Neural cell (in vitro differentiated cells): ENCODE data around the gene AFAP1. TPM values are rescaled to one million over a fixed set of nuclear protein-coding genes. Genes with fewer than 3 reads are reported as not detected.

Experiments
- H2AFZ ChIP-seq: fragments of 200-600, 300-800 bp; sonication (generic), shearing (Covaris generic); 2 replicates; pipeline ENCODE4 v1.6.0; 2014; ENCODE audit warnings: low read depth, mild to moderate bottlenecking, antibody characterized with exemption, low read length, moderate library complexity
- H3F3A ChIP-seq: fragments of 200-600 bp; shearing (Covaris generic); 2 replicates; pipeline ENCODE4 v1.6.1; 2016; ENCODE audit warnings: mild to moderate bottlenecking, moderate library complexity, mixed read lengths, antibody characterized with exemption, low read length; ENCODE audit not compliant: insufficient read depth, poor library complexity, severe bottlenecking
- H3K27ac ChIP-seq: fragments of 200-600, 300-800 bp; sonication (generic), shearing (Covaris generic); 2 replicates; pipeline ENCODE4 v1.5.1; 2014; ENCODE audit warnings: mild to moderate bottlenecking, low read length, moderate library complexity
- H3K27me3 ChIP-seq: fragments of 300-800, 200-600 bp; sonication (generic), shearing (Covaris generic); 2 replicates; pipeline ENCODE4 v1.6.0; 2014; ENCODE audit warnings: mild to moderate bottlenecking, low read depth, low read length, moderate library complexity; ENCODE audit not compliant: insufficient read depth
- H3K36me3 ChIP-seq: fragments of 300-800, 200-600 bp; sonication (generic), shearing (Covaris generic); 2 replicates; pipeline ENCODE4 v1.5.1; 2014; ENCODE audit warnings: mild to moderate bottlenecking, antibody characterized with exemption, low read length, moderate library complexity; ENCODE audit not compliant: insufficient read depth
- H3K4me2 ChIP-seq: fragments of 300-800, 200-600 bp; sonication (generic), shearing (Covaris generic); 2 replicates; pipeline ENCODE4 v1.6.0; 2014; ENCODE audit warnings: mild to moderate bottlenecking, low read length
- H3K4me3 ChIP-seq: fragments of 300-800, 200-600 bp; sonication (generic), shearing (Covaris generic); 2 replicates; pipeline ENCODE4 v1.5.1; 2014; ENCODE audit warnings: mild to moderate bottlenecking, low read length, moderate library complexity
- H3K79me2 ChIP-seq: fragments of 200-600 bp; shearing (Covaris generic); replicated peaks from 2 replicates; pipeline ENCODE4 v1.6.0; 2014; ENCODE audit warnings: mild to moderate bottlenecking, low read length, moderate library complexity; ENCODE audit not compliant: insufficient read depth
- H3K9ac ChIP-seq: fragments of 300-800, 200-600 bp; sonication (generic), shearing (Covaris generic); 2 replicates; pipeline ENCODE4 v1.6.1; 2016; ENCODE audit warnings: mild to moderate bottlenecking, low read length, mixed read lengths
- H3K9me2 ChIP-seq: fragments of 200-600 bp; shearing (Covaris generic); 2 replicates; pipeline ENCODE4 v1.6.1; 2016; ENCODE audit warnings: mild to moderate bottlenecking, low read length, mixed read lengths; ENCODE audit not compliant: insufficient read depth
- H3K9me3 ChIP-seq: fragments of 200-600, 300-800 bp; sonication (generic), shearing (Covaris generic); 2 replicates; pipeline ENCODE4 v1.6.1; 2016; ENCODE audit warnings: mild to moderate bottlenecking, mixed run types, low read length, moderate library complexity, mixed read lengths
- H4K20me1 ChIP-seq: fragments of 200-600 bp; shearing (Covaris generic); 2 replicates; pipeline ENCODE4 v1.6.1; 2016; ENCODE audit warnings: mild to moderate bottlenecking, mixed run types; ENCODE audit not compliant: insufficient read depth
- CTCF ChIP-seq: fragments of 450-650 bp; IDR thresholded peaks from 2 replicates; pipeline ENCODE4 v1.5.1; 2014; ENCODE audit warnings: antibody characterized with exemption, mild to moderate bottlenecking, moderate library complexity; ENCODE audit not compliant: poor library complexity, severe bottlenecking
- EP300 ChIP-seq: fragments of 450-650 bp; conservative IDR thresholded peaks from 2 replicates; pipeline ENCODE4 v1.6.1; 2014; ENCODE audit warnings: antibody characterized with exemption, mild to moderate bottlenecking, moderate library complexity; ENCODE audit not compliant: poor library complexity, severe bottlenecking
- EZH2 ChIP-seq: fragments of 200-600, 300-800 bp; shearing (Covaris generic), sonication (generic); IDR thresholded peaks from 2 replicates; pipeline ENCODE4 v1.6.1; 2014; ENCODE audit warnings: antibody characterized with exemption, low read length, borderline replicate concordance, mild to moderate bottlenecking; ENCODE audit not compliant: insufficient read depth, poor library complexity, severe bottlenecking
- RAD21 ChIP-seq: fragments of 450-650 bp; conservative IDR thresholded peaks from 2 replicates; pipeline ENCODE4 v1.6.1; 2014; ENCODE audit warnings: antibody characterized with exemption, mild to moderate bottlenecking, moderate library complexity
- REST ChIP-seq: IDR thresholded peaks from 2 replicates; pipeline ENCODE4 v1.6.1; 2012; ENCODE audit warnings: borderline replicate concordance
- SMC3 ChIP-seq: fragments of 450-650 bp; conservative IDR thresholded peaks from 2 replicates; pipeline ENCODE4 v1.6.1; 2014; ENCODE audit warnings: antibody characterized with exemption, mild to moderate bottlenecking, moderate library complexity; ENCODE audit not compliant: poor library complexity
- polyA plus RNA-seq: library from polyadenylated mRNA; depleted of rRNA; stranded (reverse); fragments of >200 nt; gene quantifications from 2 replicates; pipeline ENCODE4 v1.2.3, GENCODE V29; 2014

Gene AFAP1
- polyA plus RNA-seq, 1 donor from 2014 or later = 38.9 TPM

- H3F3A ChIP-seq = no peaks in the 10 kb centered on the region
- no peak overlapping the region for H2AFZ ChIP-seq
- TF ChIP-seq RAD21 (no peak), EZH2 (no peak)
- H3K9me3 ChIP-seq = no peaks in the 10 kb centered on the region
- no peak overlapping the region for H3K27ac ChIP-seq
- no peak overlapping the region for H3K4me3 ChIP-seq
- peaks cover 3% of the 10 kb centered on the region for H3K79me2 ChIP-seq
- H4K20me1 ChIP-seq = no peaks in the 10 kb centered on the region
- H3K9me2 ChIP-seq = no peaks in the 10 kb centered on the region
- no peak overlapping the region for H3K9ac ChIP-seq
- no peaks in the 10 kb centered on the region for H3K27me3 ChIP-seq
- H3K36me3 ChIP-seq = no peaks in the 10 kb centered on the region
- no peak overlapping the region for H3K4me2 ChIP-seq
These were observed 101.4 kb downstream of the AFAP1 start for GRCh38 chr4:7838136-7838782.

- Histone ChIP-seq H3K27ac (no peak overlapping the region), H3K9me2 (no peaks in the 10 kb centered on the region), H3K79me2 (peaks cover 3% of the 10 kb centered on the region), H2AFZ (no peak overlapping the region), H3K4me2 (no peak overlapping the region), H3K9me3 (no peaks in the 10 kb centered on the region), H3K27me3 (no peaks in the 10 kb centered on the region), H3K36me3 (no peaks in the 10 kb centered on the region), H4K20me1 (no peaks in the 10 kb centered on the region), H3F3A (no peaks in the 10 kb centered on the region), H3K9ac (no peak overlapping the region), H3K4me3 (no peak overlapping the region)
- TF ChIP-seq SMC3 (no peak), REST (no peak), RAD21 (no peak), CTCF (no peak), EP300 (no peak)
These were observed 102.0 kb downstream of the AFAP1 start for GRCh38 chr4:7837597-7838135.
